Stimulated activated naive CD8-positive, alpha-beta T cell treated with anti-CD3 and anti-CD28 coated beads, Interleukin-15, Interleukin-2, amounts not matched to agents 100 ng/mL and 50 ng/mL, for 24 hours (primary cell): ENCODE data around the gene CNPY2.
A peak's percentile ranks its signal among the peaks of the same experiment; 100 is the strongest.
"Not testable (repeated sequence)": the region's sequence is repeated elsewhere in the genome, so short reads cannot be mapped to it uniquely, and the experiment has no call there.

Source experiments
- H3K27ac Mint-ChIP-seq: one replicate; pipeline ENCODE4 v1.8.0; 2021; ENCODE audit warnings: mild to moderate bottlenecking, mixed read lengths
- H3K27me3 Mint-ChIP-seq: one replicate; pipeline ENCODE4 v1.8.0; 2021; ENCODE audit warnings: mixed read lengths
- H3K36me3 Mint-ChIP-seq: one replicate; pipeline ENCODE4 v1.8.0; 2021; ENCODE audit warnings: low read depth, mixed read lengths
- H3K4me1 Mint-ChIP-seq: one replicate; pipeline ENCODE4 v1.8.0; 2021; ENCODE audit warnings: low read depth, mixed read lengths
- H3K4me3 Mint-ChIP-seq: one replicate; pipeline ENCODE4 v1.8.0; 2021; ENCODE audit warnings: mild to moderate bottlenecking, mixed read lengths
- H3K9me3 Mint-ChIP-seq: one replicate; pipeline ENCODE4 v1.8.0; 2021; ENCODE audit warnings: mixed read lengths

Gene CNPY2

DNA sequence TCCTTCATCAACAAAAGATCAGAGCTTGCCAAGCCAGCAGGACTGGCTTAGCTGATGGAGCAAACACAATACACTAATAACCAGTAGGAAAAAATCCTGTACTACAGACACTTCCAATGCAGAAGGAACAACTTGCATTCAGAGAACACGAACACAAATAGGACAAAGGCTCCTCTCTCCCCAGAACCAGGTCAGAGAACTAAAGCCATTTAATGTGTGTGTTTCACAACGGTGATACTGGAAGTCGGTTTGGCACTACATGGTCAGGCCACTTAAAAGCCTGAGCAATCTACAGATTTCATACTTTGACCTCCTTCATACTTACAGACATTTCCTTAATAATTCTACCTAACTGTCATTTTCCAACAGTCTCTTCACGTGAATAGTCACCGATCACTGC is 22.0 kb downstream of the CNPY2 start:
- peaks cover 59% of the 10 kb centered on the region for H3K36me3 Mint-ChIP-seq
- H3K4me1 Mint-ChIP-seq = peaks cover 60% of the 10 kb centered on the region
- H3K27ac Mint-ChIP-seq = peak overlapping the region; percentile 77
- no peaks in the 10 kb centered on the region for H3K9me3 Mint-ChIP-seq
- no peak overlapping the region for H3K4me3 Mint-ChIP-seq
- H3K27me3 Mint-ChIP-seq = no peaks in the 10 kb centered on the region

DNA sequence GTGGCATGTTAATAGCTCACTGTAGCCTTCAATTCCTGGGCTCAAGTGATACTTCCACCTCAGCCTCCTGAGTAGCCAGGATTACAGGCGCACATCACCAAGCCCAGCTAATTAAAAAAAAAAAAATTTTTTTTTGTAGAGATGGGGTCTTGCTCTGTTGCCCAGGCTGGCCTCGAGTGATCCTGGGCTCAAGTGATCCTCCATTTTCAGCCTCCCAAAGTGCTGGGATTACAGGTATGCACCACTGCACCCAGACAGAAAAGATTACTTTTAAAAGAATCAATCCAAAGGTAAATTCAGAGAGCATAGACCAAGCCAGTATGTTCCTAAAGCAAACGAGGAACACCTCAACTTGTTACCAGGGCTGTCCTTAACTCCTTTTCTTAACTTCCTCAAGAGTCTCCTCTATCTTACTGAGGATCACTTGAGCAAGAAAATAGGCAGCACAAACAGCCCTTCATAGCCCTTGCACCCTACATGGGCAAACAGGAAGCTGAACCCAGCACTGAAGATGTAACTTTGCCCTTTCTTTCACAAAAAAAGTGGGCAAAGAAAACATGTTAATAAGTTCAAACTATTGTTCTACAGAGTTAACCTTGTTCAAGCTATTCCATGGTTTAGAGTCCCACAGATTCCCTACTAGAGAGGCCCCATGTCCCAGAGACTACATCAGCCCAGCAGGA is 26.9 kb downstream of the CNPY2 start:
- Mint-ChIP-seq H3K4me1 (peaks cover 31% of the 10 kb centered on the region), H3K27me3 (no peaks in the 10 kb centered on the region), H3K36me3 (peaks cover 51% of the 10 kb centered on the region), H3K27ac (no peak overlapping the region), H3K9me3 (no peaks in the 10 kb centered on the region), H3K4me3 (no peak overlapping the region)

DNA sequence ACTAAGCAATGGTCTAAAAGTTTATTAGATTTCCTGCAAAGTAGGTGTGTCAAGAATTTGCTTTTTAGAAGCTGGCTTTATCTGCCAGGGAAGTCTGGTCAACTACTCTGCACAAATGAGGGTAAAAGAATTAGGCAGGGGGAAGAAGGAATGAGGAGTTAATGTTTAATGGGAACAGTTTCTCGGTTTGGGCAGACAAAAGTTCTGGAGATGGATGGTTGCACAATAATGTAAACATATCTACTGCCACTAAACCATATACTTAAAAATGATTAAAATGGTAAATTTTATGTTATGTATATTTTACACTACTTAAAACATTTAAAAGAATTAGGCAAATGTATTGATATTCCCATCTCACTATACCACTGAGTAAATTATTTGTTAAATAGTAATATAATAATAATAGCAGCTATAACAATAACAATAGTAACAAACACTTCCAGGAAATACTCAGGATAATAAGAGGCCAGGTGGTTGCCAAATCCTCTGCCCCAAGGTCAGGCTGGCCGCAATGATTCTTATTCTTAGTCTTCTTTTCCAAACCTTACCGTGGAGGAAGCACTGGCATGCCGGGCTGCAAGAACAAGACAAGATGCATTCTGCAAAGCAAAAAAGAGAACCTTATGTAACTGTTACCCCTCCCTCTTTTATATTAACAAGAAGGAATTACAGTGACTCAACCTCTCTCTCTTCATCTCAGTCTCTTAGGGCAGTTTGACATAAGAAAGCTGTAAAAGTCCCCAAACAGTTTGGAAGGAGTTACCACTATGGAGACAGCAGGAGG is 29.6 kb downstream of the CNPY2 start:
- Mint-ChIP-seq H3K36me3 (peaks cover 62% of the 10 kb centered on the region), H3K4me3 (no peak overlapping the region), H3K27ac (no peak overlapping the region), H3K4me1 (peaks cover 12% of the 10 kb centered on the region), H3K27me3 (no peaks in the 10 kb centered on the region), H3K9me3 (no peaks in the 10 kb centered on the region)

DNA sequence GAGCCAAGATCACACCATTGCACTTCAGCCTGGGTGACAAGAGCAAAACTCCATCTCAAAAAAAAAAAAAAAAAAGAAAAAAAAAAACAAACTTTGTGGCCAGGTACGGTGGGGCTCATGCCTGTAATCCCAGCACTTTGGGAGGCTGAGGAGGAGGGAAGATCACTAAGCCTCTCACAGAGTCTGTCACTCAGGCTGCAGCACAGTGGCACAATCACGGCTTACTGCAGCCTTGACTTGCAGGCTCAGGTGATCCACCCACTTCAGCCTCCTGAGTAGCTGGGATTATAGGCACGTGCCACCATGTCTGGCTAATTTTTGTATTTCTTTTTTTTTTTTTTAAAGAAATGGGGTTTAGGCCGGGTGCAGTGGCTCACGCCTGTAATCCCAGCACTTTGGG is 31.5 kb downstream of the CNPY2 start:
- not testable (repeated sequence) for H3K9me3 Mint-ChIP-seq, H3K4me3 Mint-ChIP-seq, H3K4me1 Mint-ChIP-seq, H3K27me3 Mint-ChIP-seq, H3K27ac Mint-ChIP-seq
- peaks cover 54% of the 10 kb centered on the region for H3K36me3 Mint-ChIP-seq

DNA sequence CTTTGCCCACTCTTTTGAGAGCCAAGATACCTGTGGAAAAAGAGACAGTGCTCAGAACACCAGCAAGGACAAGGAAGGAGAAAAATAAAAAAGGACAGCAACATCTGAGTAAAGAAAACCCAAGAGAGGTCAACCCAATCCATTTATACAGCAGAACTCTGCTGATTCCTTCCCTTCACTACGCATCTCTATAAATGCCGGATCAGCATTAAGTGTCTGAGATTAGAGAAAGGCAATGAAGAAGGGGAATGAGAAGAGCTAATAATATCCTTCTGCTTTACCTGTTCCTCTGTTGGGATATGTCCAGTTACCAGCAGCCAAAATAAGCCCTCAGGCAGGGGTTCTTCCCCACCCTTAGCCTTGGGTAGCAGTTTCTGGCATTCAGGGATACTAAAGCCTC is 33.2 kb downstream of the CNPY2 start:
- no peaks in the 10 kb centered on the region for H3K4me1 Mint-ChIP-seq
- no peak overlapping the region for H3K4me3 Mint-ChIP-seq
- H3K27me3 Mint-ChIP-seq = no peaks in the 10 kb centered on the region
- no peak overlapping the region for H3K27ac Mint-ChIP-seq
- H3K36me3 Mint-ChIP-seq = peaks cover 60% of the 10 kb centered on the region
- no peaks in the 10 kb centered on the region for H3K9me3 Mint-ChIP-seq

DNA sequence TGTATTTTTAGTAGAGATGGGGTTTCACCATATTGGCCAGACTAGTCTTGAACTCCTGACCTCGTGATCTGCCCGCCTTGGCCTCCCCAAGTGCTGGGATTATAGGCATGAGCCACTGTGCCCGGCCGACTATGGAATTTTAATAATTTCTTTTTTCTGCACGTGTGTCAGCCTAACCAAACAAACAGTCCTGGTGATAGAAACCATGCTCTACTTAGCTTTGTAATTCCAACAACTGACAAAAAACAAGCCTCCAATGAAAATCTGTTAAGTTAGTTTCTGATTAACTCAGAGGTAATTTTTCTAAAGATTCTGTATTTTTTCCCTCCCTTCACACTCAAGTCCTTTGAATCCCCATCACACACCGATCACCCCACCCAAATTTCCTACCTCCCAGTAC is 33.8 kb downstream of the CNPY2 start:
- Mint-ChIP-seq H3K36me3 (peaks cover 61% of the 10 kb centered on the region), H3K27me3 (no peaks in the 10 kb centered on the region), H3K4me1 (no peaks in the 10 kb centered on the region), H3K9me3 (no peaks in the 10 kb centered on the region), H3K4me3 (no peak overlapping the region), H3K27ac (no peak overlapping the region)

DNA sequence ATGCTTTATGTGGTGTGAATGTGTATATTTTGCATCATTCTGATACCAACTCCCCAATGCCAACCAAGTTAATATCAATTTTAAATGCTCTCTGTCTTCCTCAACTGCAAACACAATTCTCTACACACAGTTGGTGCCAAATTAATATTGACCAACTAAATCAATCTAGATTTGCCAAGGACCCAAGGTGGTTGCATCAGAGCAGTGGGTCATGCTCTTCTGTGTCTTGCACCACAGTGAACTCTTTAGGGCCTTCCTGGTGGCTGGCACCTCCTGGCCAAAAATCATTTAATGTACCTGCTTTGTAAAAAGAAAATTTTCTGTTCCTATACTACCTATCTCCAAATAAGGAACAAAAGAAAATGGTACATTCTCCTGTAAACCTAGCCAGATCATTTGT is 34.9 kb downstream of the CNPY2 start:
- H3K27me3 Mint-ChIP-seq = no peaks in the 10 kb centered on the region
- H3K27ac Mint-ChIP-seq = peak overlapping the region; percentile 50
- H3K36me3 Mint-ChIP-seq = peaks cover 57% of the 10 kb centered on the region

DNA sequence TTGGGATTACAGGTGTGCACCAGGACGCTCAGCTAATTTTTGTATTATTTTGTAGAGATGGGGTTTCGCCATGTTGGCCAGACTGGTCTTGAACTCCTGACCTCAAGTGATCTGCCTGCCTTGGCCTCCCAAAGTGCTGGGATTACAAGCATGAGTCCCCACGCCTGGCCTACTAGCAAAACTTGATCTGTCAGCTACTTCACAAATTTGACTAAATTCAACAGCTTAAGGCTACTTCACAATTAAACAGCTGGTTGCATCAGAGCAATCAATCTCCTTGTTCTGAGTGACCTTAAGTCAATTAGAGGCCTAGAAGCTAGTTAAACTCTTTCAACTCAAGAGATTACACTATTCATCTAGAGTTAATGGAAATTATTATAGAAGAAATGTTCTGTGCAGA is 36.9 kb downstream of the CNPY2 start:
- Mint-ChIP-seq H3K9me3 (no peaks in the 10 kb centered on the region), H3K4me3 (no peak overlapping the region), H3K27ac (no peak overlapping the region), H3K4me1 (no peaks in the 10 kb centered on the region), H3K36me3 (peaks cover 64% of the 10 kb centered on the region), H3K27me3 (no peaks in the 10 kb centered on the region)

More for the DNA sequence above, 34.9 kb downstream of the CNPY2 start:
- Mint-ChIP-seq H3K9me3 (no peaks in the 10 kb centered on the region), H3K4me3 (no peak overlapping the region), H3K4me1 (no peaks in the 10 kb centered on the region)

DNA sequence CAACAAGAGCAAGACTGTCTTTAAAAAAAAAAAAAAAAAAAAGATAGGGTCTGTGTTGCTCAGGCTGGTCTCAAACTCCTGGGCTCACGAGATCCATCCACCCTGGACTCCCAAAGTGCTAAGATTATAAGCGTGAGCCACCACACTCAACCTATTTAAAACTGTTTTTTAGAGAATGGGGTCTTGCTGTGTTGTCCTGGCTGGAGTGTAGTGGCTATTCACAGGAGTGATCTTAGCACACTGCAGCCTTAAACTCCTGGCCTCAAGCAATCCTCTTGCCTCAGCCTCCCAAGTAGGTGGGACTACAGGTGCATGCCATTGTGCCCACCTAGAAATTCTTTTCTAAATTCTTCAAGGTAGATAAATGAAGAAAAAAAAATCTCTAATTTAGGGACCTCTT is 41.5 kb downstream of the CNPY2 start:
- Mint-ChIP-seq H3K27ac (no peak overlapping the region), H3K4me1 (no peaks in the 10 kb centered on the region), H3K36me3 (peaks cover 62% of the 10 kb centered on the region), H3K4me3 (no peak overlapping the region), H3K27me3 (no peaks in the 10 kb centered on the region), H3K9me3 (no peaks in the 10 kb centered on the region)

DNA sequence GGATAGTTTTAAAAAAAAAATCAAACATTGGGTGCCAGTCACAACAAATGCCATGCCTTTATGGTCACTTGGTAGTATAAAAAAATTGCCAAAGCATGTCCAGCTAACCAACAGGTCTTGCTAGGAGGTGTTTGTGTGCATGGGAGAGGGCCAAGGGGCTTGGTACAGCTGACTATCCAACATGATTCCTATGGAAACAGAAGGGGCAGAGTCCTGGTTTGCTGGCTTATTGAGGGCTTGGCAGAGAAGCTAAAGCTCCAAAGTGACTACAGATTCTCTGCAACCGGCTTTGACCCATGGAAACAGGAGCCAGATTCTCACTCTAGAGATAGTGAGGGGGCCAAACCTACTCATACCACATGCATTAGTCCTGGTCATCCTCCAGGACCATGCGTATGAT is 43.3 kb downstream of the CNPY2 start:
- H3K36me3 Mint-ChIP-seq = peaks cover 50% of the 10 kb centered on the region
- H3K4me1 Mint-ChIP-seq, H3K9me3 Mint-ChIP-seq, H3K27ac Mint-ChIP-seq, H3K27me3 Mint-ChIP-seq, H3K4me3 Mint-ChIP-seq: not testable (repeated sequence)

DNA sequence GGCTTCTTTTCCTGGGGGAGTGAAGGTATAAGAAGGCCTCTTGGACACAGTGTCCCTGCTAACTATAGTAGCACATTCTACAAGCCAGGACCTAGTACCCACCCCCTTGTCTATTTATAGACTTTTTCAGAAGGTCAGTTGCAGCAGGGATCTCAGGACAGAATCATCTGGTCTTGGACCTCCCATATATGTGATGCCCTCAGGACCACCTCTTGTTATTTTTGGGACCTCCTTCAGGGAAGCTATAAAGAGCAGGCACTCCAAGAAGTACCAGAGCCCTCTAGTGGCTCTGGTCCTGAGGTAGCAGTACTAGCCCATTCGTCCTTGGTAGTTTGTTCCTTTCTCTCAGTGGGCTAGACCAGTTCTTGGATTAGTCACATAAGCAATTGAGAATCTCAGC is 44.8 kb downstream of the CNPY2 start:
- Mint-ChIP-seq H3K27ac (no peak overlapping the region), H3K4me1 (peaks cover 13% of the 10 kb centered on the region), H3K36me3 (peaks cover 46% of the 10 kb centered on the region), H3K4me3 (no peak overlapping the region), H3K9me3 (no peaks in the 10 kb centered on the region), H3K27me3 (no peaks in the 10 kb centered on the region)

DNA sequence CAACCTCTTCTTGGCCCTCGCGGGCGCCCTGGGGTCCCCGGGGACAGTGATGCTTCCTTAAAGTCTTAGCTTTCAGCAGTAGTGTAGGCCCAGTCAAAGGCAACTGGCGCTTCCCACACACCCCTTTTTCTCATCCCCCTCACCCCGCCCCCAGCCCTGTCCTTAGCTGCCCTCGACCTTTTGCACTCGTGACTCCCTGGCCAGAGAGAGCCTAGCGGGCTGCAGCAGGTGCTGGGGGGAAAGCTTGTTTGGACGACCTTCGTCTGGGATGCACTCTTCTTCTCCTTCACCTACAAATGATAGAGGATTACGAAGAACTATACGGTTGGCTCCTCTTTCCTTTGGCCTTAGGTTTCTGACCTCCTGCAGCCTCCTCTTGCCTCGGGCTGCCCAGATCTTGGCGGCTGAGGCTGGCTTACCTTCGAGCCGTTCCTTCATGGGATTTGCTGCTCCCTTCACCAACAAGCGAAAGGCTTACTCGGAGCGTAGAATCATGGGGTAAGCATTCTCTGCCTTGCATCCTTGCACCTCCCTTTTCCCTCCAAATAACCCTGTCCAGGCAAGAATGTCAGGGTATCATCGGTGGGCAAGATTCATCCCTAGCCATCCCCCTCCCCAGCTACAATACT is 48.2 kb downstream of the CNPY2 start:
- H3K36me3 Mint-ChIP-seq = peaks cover 19% of the 10 kb centered on the region
- H3K4me3 Mint-ChIP-seq = peak overlapping the region; percentile 86
- H3K4me1 Mint-ChIP-seq = peaks cover 17% of the 10 kb centered on the region
- no peak overlapping the region for H3K27ac Mint-ChIP-seq
- H3K27me3 Mint-ChIP-seq = no peaks in the 10 kb centered on the region
- H3K9me3 Mint-ChIP-seq = no peaks in the 10 kb centered on the region

DNA sequence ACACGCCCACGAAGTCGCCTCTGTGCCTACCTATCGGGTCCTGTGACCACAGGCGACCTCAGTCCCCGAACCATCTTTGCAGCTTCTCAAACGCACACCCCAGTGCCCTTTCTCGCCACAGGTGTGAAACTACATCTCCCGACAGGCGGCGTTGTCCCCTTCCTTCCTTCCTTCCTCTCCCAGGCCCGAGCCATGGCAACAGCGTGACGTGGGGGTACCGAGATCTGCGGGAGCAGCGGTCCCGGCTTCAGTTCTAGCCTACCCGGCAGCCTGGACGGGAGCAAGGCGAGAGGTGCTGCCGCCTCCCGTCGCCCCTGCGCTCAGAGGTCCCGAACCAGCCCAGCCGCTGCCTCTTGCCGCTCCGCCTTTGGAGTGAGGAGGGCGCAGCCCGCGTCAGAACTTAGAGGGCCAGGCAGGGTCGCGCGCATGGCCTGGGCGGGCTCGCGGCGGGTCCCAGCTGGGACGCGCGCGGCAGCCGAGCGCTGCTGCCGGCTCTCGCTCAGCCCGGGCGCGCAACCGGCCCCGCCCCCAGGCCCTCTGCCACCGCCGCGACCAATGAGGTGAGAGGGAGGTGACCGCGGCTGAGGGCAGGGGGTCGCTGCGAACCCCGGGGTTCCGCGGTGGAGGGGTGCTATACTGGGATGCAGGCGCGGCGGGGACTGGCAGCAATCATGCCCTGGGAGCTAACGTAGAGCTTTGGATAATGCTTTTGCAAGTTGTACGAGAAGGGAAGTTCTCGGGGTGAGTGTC is 48.9 kb downstream of the CNPY2 start, which contains the start of gene COQ10A:
Gene COQ10A, plus strand, starts transcription at position 250 of the 750 bp plus-strand sequence. Its CDS starts 177 bp downstream, at position 427.
- H3K27me3 Mint-ChIP-seq = no peaks in the 10 kb centered on the region
- peaks cover 16% of the 10 kb centered on the region for H3K36me3 Mint-ChIP-seq
- no peaks in the 10 kb centered on the region for H3K9me3 Mint-ChIP-seq
- H3K4me1 Mint-ChIP-seq = peaks cover 17% of the 10 kb centered on the region
- peak within 1 kb of the TSS; percentile 86 for H3K4me3 Mint-ChIP-seq
- H3K27ac Mint-ChIP-seq = peak within 1 kb of the TSS; percentile 82

DNA sequence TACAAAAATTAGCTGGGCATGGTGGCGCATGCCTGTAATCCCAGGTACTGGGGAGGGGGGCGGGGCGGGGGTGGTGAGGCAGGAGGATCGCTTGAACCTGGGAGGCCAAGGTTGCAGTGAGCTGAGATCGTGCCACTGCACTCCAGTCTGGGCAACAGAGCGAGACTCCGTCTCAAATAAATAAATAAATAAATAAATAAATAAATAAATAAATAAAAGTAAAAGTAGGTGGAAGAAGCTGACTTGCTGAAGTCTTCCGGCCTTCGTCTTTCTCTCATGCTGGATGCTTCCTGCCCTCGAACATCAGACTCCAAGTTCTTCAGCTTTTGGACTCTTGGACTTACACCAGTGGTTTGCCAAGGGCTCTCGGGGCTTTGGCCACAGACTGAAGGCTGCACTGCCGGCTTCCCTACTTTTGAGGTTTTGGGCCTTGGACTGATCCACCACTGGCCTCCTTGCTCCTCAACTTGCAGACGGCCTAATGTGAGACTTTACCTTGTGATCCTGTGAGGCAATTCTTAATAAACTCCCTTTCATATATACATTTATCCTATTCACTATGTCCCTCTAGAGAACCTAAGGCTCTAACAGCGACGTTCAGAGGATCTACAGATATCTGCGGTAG is 49.6 kb downstream of the CNPY2 start:
- Mint-ChIP-seq H3K27ac (peak overlapping the region; percentile 82), H3K4me3 (peak overlapping the region; percentile 86), H3K4me1 (peaks cover 17% of the 10 kb centered on the region), H3K36me3 (peaks cover 12% of the 10 kb centered on the region)
- not testable (repeated sequence) for H3K27me3 Mint-ChIP-seq, H3K9me3 Mint-ChIP-seq
